Natural killer cell (primary cell): Measurements from ENCODE around the gene MIEN1. TPM values are rescaled to one million over a fixed set of nuclear protein-coding genes. Genes with fewer than 3 reads are reported as not detected.
A peak's percentile ranks its signal among the peaks of the same experiment; 100 is the strongest.

Experiments used
- ATAC-seq, 3 donors: fragments of 150-1000 bp in 2 of 3; fragments of 200-7000 bp in 1 of 3; cut with Tn5 transposase; 1 replicate in 1 of 3; 2 replicates in 2 of 3; pipeline ENCODE4 v1.10.0; 2021; ENCODE audit warnings: mild to moderate bottlenecking in 2 of 3, moderate library complexity in 2 of 3
- DNase-seq, 2 donors: peaks; one replicate each; pipeline versions ENCODE4 v3.0.0 to v3.0.0-alpha.2; 2013 to 2021; ENCODE audit warnings: mixed read lengths in 1 of 2
- H3K27ac ChIP-seq: one replicate; pipeline ENCODE4 v1.5.1; 2013; ENCODE audit warnings: mild to moderate bottlenecking, low read length
- H3K27me3 ChIP-seq: one replicate; pipeline ENCODE4 v1.6.1; 2013; ENCODE audit warnings: low read length; ENCODE audit not compliant: control insufficient read depth, insufficient read depth
- H3K36me3 ChIP-seq: one replicate; pipeline ENCODE4 v1.6.1; 2013; ENCODE audit warnings: low read length; ENCODE audit not compliant: control insufficient read depth, insufficient read depth
- H3K4me1 ChIP-seq: one replicate; pipeline ENCODE4 v1.6.1; 2013; ENCODE audit warnings: low read length; ENCODE audit not compliant: control insufficient read depth, insufficient read depth
- H3K4me3 ChIP-seq: one replicate; pipeline ENCODE4 v1.5.1; 2013; ENCODE audit warnings: low read length
- H3K9me3 ChIP-seq: one replicate; pipeline ENCODE4 v1.6.1; 2013; ENCODE audit warnings: low read length; ENCODE audit not compliant: control insufficient read depth, insufficient read depth
- H3K27ac Mint-ChIP-seq, 2 donors: one replicate each; pipeline ENCODE4 v1.8.0; 2022; ENCODE audit warnings: mild to moderate bottlenecking in 2 of 2, mixed read lengths in 2 of 2, moderate library complexity in 1 of 2
- H3K27me3 Mint-ChIP-seq, 2 donors: one replicate each; pipeline ENCODE4 v1.8.0; 2022; ENCODE audit warnings: low read depth in 2 of 2, mixed read lengths in 2 of 2
- H3K36me3 Mint-ChIP-seq: one replicate; pipeline ENCODE4 v1.8.0; 2022; ENCODE audit warnings: mixed read lengths
- H3K4me1 Mint-ChIP-seq, 2 donors: one replicate each; pipeline ENCODE4 v1.8.0; 2022; ENCODE audit warnings: mixed read lengths in 2 of 2
- H3K4me3 Mint-ChIP-seq: one replicate; pipeline ENCODE4 v1.8.0; 2022; ENCODE audit warnings: mild to moderate bottlenecking, moderate library complexity, mixed read lengths
- H3K9me3 Mint-ChIP-seq, 2 donors: one replicate each; pipeline ENCODE4 v1.8.0; 2022; ENCODE audit warnings: mixed read lengths in 2 of 2
- WGBS: methylation state at CpG from one replicate; pipeline ENCODE4 v1.1.7; 2013; ENCODE audit warnings: missing lambda C conversion rate; ENCODE audit not compliant: insufficient coverage; 5-methylcytosine and 5-hydroxymethylcytosine counted together
- intact Hi-C: fragments of 100-400 bp; cut with micrococcal nuclease; formaldehyde crosslinking; loops from one replicate; pipeline ENCODE4 v1.14.2; 2022
- total RNA-seq, 4 donors: library from RNA; stranded (reverse); fragments of 120-200 nt in 1 of 4; gene quantifications; one replicate each; pipeline versions ENCODE4 v1.2.3 to v1.2.4, GENCODE V29; 2013 to 2022
- TF ChIP-seq, protein P1 (sequence below): fragments of 200-600 bp; IDR thresholded peaks from one replicate; pipeline ENCODE4 v1.8.0; 2022; ENCODE audit warnings: antibody characterized with exemption

MIEN1 gene
- total RNA-seq, 3 donors from 2014 or later (not counting 1 experiment from before 2014, with no cell fraction given), result 48.8 to 55.2 (median 51.6) TPM

DNA sequence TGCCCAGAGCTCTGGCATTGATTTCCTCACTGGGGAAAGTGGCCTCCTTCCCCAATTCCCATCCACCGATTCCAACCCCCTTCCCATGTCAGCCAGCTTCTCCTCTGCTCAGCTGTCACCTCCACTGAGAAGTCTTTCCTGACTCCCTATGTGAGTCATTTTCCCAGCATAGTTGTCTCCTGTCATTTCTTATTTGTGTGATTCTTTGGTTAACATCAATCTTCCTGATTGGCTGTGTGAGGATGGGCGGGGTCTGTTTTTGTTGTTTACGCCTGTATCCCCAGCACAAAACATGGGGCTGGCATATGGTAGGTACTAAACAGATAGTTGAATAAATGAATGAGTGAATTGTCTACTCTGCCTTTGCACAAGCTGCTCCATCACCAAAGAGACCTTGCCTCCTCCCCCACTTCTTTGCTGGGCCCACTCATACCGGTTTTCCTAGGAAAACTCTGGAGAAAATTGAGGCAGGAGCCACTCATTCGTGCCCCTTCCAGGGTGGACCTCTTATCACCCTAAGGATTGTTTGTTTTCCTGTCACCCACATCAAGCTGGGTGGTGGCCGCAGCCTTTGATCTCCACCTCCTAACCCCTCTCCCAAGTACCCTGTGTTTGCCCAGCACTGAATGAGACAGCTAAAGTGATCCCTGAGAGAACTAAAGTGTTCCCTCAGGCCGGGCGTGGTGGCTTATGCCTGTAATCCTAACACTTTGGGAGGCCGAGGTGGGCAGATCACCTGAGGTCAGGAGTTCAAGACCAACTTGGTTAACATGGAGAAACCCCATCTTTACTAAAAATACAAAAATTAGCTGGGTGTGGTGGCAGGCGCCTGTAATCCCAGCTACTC lies 6.2 kb upstream of the MIEN1 start:
- Histone ChIP-seq H3K4me3 (no peak overlapping the region), H3K27ac (no peak overlapping the region), H3K27me3 (peaks cover 21% of the 10 kb centered on the region), H3K4me1 (peaks cover 22% of the 10 kb centered on the region), H3K36me3 (no peaks in the 10 kb centered on the region), H3K9me3 (no peaks in the 10 kb centered on the region)
- WGBS, result 89% methylated on average over 10 of the region's 10 CpGs
- Mint-ChIP-seq H3K4me3 (no peak overlapping the region), H3K36me3 (no peaks in the 10 kb centered on the region), H3K4me1 (peaks cover 6 to 20% of the 10 kb centered on the region in 2 donors), H3K9me3 (no peaks in the 10 kb centered on the region), H3K27me3 (peaks cover 18 to 27% of the 10 kb centered on the region in 2 donors), H3K27ac (no peak overlapping the region)
- no peak for ATAC-seq
- TF ChIP-seq, protein P1, sequence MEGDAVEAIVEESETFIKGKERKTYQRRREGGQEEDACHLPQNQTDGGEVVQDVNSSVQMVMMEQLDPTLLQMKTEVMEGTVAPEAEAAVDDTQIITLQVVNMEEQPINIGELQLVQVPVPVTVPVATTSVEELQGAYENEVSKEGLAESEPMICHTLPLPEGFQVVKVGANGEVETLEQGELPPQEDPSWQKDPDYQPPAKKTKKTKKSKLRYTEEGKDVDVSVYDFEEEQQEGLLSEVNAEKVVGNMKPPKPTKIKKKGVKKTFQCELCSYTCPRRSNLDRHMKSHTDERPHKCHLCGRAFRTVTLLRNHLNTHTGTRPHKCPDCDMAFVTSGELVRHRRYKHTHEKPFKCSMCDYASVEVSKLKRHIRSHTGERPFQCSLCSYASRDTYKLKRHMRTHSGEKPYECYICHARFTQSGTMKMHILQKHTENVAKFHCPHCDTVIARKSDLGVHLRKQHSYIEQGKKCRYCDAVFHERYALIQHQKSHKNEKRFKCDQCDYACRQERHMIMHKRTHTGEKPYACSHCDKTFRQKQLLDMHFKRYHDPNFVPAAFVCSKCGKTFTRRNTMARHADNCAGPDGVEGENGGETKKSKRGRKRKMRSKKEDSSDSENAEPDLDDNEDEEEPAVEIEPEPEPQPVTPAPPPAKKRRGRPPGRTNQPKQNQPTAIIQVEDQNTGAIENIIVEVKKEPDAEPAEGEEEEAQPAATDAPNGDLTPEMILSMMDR, result no peak
- intact Hi-C loops, result loop anchor here (10.0 kb wide), 1 partner anchor 62 kb away; no protein-coding TSS in a partner anchor
- no peak for DNase-seq

DNA sequence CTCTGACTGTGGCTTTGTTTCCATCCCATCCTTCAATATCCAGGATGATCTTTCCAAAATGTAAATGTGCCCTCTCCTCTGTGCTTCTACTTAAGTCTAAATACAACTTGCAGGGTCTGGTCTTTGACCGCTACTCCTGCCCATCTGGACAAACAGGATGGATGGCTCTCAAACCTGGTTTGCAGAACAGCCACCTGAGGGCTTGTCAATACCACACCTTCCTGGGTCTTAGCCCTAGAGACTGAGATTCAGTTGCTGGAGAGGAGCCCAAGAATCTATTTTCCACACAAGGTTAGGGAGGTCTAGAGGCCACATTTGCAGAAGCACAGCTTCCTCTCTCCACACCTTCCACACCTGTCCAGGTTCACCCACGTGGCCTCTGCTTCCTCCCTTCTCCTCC lies 5.5 kb upstream of the MIEN1 start:
- no peak for ATAC-seq
- Histone ChIP-seq H3K27ac (no peak overlapping the region), H3K27me3 (peaks cover 21% of the 10 kb centered on the region), H3K36me3 (no peaks in the 10 kb centered on the region), H3K4me1 (peaks cover 24% of the 10 kb centered on the region), H3K9me3 (no peaks in the 10 kb centered on the region), H3K4me3 (no peak overlapping the region)
- Mint-ChIP-seq H3K4me1 (peaks cover 6 to 13% of the 10 kb centered on the region in 2 donors), H3K36me3 (no peaks in the 10 kb centered on the region), H3K27ac (no peak overlapping the region), H3K4me3 (no peak overlapping the region), H3K9me3 (no peaks in the 10 kb centered on the region), H3K27me3 (peaks cover 18 to 27% of the 10 kb centered on the region in 2 donors)
- WGBS, result 75% methylated on average over 2 of the region's 2 CpGs
- no peak for DNase-seq
- intact Hi-C loops, result loop anchor here (10.0 kb wide), 1 partner anchor 61 kb away; no protein-coding TSS in a partner anchor
- TF ChIP-seq, protein P1, result no peak

DNA sequence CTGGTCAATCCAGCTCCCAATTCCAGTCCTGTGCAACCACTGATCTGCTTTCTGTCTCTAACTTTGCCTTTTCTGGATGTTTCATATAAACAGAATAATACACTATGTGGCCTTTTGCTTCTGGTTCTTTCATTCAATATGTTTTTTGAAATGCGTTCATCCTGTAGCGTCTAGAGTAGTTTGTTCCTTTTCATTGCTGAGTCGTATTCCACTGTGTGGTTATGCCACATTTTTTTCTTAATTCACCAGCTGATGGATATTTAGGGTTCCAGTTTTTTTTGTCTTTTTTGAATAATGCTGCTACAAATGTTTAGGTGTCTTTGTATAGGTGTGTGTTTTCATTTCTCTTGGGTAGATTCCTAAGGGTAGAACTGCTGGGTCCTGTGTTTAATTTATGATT lies 2.3 kb upstream of the MIEN1 start:
- H3K4me3 ChIP-seq, result no peak overlapping the region
- H3K9me3 ChIP-seq, result no peaks in the 10 kb centered on the region
- H3K27ac ChIP-seq, result no peak overlapping the region
- Mint-ChIP-seq H3K36me3 (no peaks in the 10 kb centered on the region), H3K4me3 (peak overlapping the region; percentile 45), H3K27ac (no peak overlapping the region), H3K27me3 (peaks cover 4 to 10% of the 10 kb centered on the region in 2 donors), H3K4me1 (peaks cover 13 to 23% of the 10 kb centered on the region in 2 donors), H3K9me3 (no peaks in the 10 kb centered on the region)
- H3K4me1 ChIP-seq, result peaks cover 22% of the 10 kb centered on the region
- DNase-seq, result no peak
- WGBS, result 93% methylated on average over 3 of the region's 3 CpGs
- no peak for ATAC-seq
- H3K27me3 ChIP-seq, result peaks cover 2% of the 10 kb centered on the region
- H3K36me3 ChIP-seq, result peaks cover 18% of the 10 kb centered on the region
- intact Hi-C loops, result loop anchor here (10.0 kb wide), 1 partner anchor 58 kb away; no protein-coding TSS in a partner anchor
- TF ChIP-seq, protein P1, result no peak
